ENCODE data around the gene SAP130.

Gene SAP130

DNA sequence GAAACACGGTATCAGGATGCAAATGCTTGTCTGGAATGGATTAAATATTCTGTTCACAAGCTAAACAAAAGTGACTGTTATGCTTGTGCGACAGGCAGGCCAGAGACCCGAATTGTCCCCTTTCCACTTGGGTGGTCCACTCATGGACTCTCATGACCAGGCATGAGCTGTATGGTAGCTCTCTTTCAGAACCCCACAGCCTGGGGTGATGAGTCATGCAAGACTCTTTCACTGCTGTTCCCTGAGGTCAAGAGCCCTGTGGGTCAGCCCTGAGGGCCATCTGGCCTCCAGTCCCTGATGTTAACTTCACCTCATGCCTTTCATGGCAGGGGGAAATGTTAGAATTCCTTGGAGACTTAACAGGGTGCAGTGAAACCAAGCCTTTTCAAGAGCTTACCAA is 13.7 kb upstream of the SAP130 start:
- Histone ChIP-seq H3K4me1 (no peaks in the 10 kb centered on the region), H3K4me3 (ENCODE audit: low read depth, low read length) (no peak overlapping the region), H3K36me3 (no peaks in the 10 kb centered on the region), H3K27me3 (no peaks in the 10 kb centered on the region), H3K9me3 (no peaks in the 10 kb centered on the region)
- DNase-seq = no peak
- TF ChIP-seq, protein P1, sequence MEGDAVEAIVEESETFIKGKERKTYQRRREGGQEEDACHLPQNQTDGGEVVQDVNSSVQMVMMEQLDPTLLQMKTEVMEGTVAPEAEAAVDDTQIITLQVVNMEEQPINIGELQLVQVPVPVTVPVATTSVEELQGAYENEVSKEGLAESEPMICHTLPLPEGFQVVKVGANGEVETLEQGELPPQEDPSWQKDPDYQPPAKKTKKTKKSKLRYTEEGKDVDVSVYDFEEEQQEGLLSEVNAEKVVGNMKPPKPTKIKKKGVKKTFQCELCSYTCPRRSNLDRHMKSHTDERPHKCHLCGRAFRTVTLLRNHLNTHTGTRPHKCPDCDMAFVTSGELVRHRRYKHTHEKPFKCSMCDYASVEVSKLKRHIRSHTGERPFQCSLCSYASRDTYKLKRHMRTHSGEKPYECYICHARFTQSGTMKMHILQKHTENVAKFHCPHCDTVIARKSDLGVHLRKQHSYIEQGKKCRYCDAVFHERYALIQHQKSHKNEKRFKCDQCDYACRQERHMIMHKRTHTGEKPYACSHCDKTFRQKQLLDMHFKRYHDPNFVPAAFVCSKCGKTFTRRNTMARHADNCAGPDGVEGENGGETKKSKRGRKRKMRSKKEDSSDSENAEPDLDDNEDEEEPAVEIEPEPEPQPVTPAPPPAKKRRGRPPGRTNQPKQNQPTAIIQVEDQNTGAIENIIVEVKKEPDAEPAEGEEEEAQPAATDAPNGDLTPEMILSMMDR (IDR thresholded peaks at IDR 0.05; ENCODE audit: low read depth, low read length) = no peak

GRCh38 chr2:128040166-128040771 is 12.4 kb upstream of the SAP130 start:
- Histone ChIP-seq H3K4me3 (ENCODE audit: low read depth, low read length) (no peak overlapping the region), H3K4me1 (no peaks in the 10 kb centered on the region), H3K9me3 (no peaks in the 10 kb centered on the region), H3K36me3 (no peaks in the 10 kb centered on the region), H3K27me3 (no peaks in the 10 kb centered on the region)
- TF ChIP-seq, protein P1 (IDR thresholded peaks at IDR 0.05; ENCODE audit: low read depth, low read length) = no peak
- DNase-seq = no peak

- Histone ChIP-seq H3K36me3 (no peaks in the 10 kb centered on the region), H3K9me3 (no peaks in the 10 kb centered on the region), H3K4me1 (no peaks in the 10 kb centered on the region), H3K27me3 (no peaks in the 10 kb centered on the region), H3K4me3 (ENCODE audit: low read depth, low read length) (no peak overlapping the region)
- no peak for DNase-seq
- TF ChIP-seq, protein P1 (IDR thresholded peaks at IDR 0.05; ENCODE audit: low read depth, low read length) = no peak
Observed at GRCh38 chr2:128039535-128039934, 11.7 kb upstream of the SAP130 start.

- H3K4me1 ChIP-seq = no peaks in the 10 kb centered on the region
- DNase-seq = no peak
- TF ChIP-seq, protein P1 (IDR thresholded peaks at IDR 0.05; ENCODE audit: low read depth, low read length) = no peak
- H3K27me3 ChIP-seq = no peaks in the 10 kb centered on the region
- no peaks in the 10 kb centered on the region for H3K9me3 ChIP-seq
- no peak overlapping the region for H3K4me3 ChIP-seq (ENCODE audit: low read depth, low read length)
- no peaks in the 10 kb centered on the region for H3K36me3 ChIP-seq
Observed at GRCh38 chr2:128038411-128038810, 10.6 kb upstream of the SAP130 start.

DNA sequence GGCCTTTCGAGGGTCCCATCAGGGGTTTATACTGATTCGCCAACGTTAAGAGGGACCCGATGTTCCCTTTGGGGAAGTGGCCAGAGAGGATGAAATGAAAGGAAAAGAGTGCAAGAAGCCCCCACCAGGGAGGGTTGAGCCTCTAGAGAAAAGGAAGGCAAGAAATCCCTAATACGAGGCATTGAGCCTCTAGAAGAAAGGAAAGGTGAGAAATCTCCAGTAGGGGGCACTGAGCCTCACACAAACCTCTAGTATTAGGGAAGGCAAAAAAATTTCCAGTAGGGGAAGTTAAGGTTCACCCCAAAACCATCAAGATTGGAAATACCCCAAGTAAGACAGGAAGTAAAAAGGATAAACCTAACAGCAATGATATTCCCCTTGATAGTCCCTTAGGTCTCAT is 9.8 kb upstream of the SAP130 start:
- H3K36me3 ChIP-seq = no peaks in the 10 kb centered on the region

More for the DNA sequence above, 9.8 kb upstream of the SAP130 start:
- TF ChIP-seq, protein P1 (IDR thresholded peaks at IDR 0.05; ENCODE audit: low read depth, low read length) = no peak
- Histone ChIP-seq H3K9me3 (no peaks in the 10 kb centered on the region), H3K4me1 (no peaks in the 10 kb centered on the region), H3K4me3 (ENCODE audit: low read depth, low read length) (no peak overlapping the region), H3K27me3 (no peaks in the 10 kb centered on the region)
- DNase-seq = no peak
